Measurements from ENCODE around the gene TRIM2.

Gene TRIM2

DNA sequence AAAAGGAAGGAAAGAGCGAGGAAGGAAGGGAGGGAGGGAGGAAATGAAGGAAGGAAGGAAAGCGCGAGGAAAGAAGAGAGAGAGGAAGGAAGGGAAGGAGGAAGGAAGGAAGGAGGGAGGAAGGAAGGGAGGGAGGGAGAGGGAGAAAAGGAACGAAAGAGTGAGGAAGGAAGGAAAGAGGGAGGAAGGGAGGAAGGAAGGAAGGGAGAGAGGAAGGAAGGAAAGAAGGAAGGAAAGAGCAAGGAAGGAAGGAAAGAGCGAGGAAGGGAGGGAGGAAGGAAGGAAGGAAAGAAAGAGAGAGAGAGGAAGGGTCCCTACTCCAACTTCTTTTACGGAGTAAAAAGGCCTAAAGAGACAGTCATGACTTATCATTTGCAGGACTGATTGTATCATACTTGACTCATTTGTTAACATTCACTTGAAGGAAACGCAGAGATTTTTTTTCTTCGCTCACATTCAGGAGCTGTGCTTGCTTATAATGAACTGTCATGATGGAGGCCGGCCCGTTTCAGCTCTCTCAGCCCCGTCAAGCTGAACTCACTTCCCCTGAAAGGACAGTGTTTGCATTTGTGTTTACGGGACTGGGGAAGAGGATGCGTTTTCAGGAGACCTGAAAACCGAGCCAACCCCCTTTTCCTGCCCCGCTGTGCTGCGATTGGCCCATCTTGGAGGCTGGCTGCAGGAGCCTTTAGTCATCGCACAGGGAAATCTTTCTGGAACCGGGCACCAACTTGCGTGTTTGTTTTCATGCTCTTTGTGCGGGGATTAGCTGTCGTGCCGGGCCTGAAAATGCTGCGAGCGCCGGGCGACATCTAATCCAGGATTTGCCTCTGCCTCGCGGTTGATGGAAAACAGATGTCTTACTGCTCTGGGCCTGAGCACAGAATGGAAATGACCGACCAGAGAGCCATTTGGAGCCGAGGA, 17.8 kb downstream of the TRIM2 start:
- in situ Hi-C loops (cut with MboI; ENCODE audit: low sequenced_read_pairs), result no loop called here

DNA sequence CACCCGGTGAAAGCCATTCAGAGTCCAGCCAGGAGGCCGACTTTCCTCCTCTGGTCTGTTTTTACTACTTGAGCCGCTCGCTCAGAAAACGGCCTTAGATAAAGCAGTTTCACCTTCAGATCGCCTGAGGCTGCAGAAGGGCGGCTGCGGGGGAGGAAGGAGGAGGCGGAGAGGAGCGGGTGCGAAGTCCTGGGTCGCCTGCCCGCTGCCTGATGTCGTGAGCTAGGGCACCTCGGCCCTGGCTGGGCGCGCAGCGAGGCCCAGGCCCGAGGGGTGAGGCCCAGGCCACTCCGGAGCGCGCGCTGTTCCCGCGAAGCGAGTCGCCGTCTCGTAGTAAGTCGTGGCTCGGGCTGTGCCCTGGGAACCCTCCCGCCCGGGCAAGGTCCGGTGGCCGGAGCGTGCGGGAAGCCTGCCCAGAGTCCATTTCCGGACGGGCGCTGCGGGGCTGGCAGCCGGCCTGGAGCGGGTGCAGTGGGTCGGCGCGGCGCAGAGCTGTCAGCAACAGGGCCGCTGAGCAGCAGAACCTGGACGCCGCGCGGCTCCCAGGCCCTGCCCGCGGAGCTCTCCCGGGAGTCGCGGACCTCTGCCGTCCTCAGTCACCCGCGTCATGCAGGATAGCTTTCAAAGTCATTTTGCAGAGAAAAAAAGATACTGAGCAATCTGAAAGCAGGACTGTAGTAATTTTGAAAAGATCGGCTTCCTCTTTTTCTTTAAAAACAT, 18.6 kb downstream of the TRIM2 start:
- in situ Hi-C loops (cut with MboI; ENCODE audit: low sequenced_read_pairs), result no loop called here

DNA sequence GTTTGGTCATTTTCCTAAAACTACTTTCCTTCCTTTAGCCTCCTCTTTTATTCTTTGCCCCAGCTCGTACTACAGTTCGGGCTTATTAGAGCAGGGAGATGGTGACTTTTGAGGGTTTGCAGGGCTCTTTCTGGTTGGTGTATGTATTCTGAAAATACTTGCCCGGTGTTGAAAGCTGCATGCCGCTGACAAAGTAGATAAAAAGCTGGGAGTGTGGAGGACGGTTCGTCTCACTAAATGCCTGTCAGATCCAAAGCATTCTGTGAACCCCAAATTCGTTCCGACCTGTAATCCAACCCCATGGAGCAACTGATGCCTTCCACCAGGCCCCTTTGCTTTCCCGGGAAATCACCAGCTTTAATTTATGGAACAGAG, 19.2 kb downstream of the TRIM2 start:
- in situ Hi-C loops (cut with MboI; ENCODE audit: low sequenced_read_pairs), result no loop called here

DNA sequence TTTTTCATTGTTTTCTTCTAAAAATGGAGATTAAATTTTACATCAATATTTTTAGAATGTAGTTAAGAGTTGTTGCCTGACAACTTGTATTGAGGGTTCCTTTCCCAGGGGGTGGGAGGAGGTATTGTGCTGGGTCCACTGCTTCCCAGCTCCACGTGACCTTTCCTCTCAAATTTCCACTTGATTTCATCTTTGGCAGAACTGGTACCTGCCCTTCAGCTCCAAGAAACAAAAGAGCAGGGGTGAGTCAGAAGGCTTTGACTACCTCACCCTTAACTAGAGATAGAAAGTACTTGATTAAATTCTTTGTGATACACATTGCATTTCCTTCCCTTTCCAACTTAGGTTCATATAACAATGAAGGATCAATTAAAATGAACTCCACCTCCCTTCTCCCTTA, 19.7 kb downstream of the TRIM2 start:
- in situ Hi-C loops (cut with MboI; ENCODE audit: low sequenced_read_pairs), result no loop called here

DNA sequence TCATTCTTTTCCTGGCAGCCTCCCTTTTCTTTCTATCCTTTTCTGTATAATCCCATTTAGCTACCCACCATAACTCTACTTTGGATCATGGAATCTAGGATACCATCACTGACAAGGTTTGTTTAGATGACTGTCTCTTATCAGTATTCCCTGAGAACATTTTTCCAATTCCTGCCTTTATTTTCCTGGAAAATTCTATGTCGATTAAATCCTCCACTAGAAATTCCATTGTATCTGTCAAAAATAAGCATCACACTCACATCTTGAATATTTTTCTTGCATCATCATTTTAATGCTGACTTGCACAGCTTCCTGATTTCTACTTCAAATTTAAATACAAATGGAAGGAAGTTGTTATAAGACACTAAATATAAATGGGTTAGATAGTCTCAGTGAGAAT, 20.2 kb downstream of the TRIM2 start:
- in situ Hi-C loops (cut with MboI; ENCODE audit: low sequenced_read_pairs), result no loop called here

DNA sequence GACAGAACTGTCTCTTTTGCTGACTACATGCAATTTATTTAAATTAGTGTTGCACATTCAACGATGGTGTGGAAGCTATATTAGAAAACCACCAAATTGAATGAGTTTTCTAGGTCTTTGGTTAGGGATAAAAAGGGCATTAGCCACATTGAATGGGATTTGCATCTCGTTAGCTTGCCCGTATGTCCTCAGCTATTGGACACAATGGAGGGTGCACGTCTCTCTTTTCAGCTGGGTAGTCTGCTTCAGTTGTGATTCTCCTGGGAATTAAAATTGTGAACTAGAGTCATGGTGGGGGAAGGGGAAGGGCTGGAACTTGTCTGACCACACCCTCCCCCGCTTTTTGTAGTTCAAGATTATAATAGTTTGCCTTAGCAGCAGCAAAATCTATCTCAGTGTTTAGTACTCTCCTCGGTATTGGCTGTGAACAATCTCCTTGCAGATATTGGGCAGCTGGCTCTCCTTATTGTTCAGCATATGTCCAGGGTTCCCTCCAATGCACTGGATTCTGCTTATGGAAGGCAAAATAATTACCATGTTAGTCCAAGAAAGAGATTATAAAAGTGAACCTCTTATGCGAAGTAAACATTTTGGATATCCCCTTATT, 23.3 kb downstream of the TRIM2 start:
- in situ Hi-C loops (cut with MboI; ENCODE audit: low sequenced_read_pairs), result no loop called here

DNA sequence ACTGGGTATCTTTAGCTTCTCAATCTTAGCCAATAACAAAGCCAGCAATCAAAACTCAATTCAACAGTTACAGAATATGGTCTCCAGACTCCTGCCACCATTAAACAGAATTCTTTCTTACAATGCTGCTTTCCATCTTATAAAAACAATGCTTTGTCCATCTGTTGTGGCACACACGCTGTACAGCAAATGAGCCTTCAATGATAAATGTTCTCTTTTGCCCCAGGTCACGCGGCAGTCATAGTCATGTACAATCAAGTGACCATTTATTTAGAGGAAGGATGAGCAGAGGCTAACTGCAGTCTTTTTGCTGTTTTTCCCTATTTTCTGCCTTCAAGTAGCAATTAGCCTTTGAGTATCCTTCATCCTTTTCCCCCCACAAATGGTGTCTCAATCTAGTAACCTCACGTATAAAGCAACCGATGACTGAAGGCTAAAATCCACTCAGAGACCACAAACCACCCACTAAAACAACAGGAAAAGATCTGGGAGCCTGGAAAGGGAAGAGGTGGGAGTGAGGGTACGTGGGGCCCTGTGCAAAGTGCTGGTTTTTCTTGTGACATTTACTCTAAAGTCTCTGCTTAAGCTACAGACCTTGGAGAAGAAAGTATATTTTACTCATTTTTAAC, 24.4 kb downstream of the TRIM2 start:
- in situ Hi-C loops (cut with MboI; ENCODE audit: low sequenced_read_pairs), result no loop called here

DNA sequence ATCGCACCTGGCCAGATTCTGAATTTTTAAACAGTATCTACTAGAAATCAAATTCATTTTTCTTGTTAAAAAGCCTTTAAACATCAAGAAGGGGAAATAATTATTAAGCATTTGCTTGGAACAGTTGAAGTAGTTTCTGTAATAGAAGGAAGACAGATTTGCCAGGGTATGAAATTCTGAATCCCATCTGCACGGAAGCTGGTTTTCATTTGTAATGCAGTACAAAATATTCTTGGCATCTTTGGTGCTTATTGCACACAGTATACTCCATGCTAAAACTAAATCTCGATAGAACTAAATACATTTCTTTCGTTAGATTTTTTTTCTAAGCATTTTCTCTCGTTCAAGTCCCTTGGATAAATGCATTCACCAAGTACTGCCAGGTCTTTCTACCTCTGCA, 25.3 kb downstream of the TRIM2 start:
- in situ Hi-C loops (cut with MboI; ENCODE audit: low sequenced_read_pairs), result no loop called here

DNA sequence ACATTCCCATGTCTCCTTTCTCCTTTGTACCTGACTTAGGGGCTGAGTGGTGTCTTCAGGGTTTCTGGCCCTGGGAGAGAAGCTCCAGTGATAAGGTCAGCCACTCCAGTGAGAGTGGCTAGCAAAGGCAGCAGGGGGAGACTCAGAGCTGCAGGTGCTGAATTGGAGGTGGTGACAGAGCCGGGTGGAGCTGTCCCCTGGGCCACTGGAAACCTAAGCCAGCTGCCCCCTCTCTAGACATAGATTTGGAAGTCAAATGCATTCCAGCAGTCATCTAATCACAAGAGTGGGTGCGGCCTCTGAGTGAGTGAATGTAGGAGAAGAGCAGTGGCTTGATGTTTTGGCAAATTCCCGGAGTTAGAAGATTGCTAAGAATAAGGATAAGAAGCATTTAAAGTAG, 28.5 kb downstream of the TRIM2 start:
- in situ Hi-C loops (cut with MboI; ENCODE audit: low sequenced_read_pairs), result no loop called here

DNA sequence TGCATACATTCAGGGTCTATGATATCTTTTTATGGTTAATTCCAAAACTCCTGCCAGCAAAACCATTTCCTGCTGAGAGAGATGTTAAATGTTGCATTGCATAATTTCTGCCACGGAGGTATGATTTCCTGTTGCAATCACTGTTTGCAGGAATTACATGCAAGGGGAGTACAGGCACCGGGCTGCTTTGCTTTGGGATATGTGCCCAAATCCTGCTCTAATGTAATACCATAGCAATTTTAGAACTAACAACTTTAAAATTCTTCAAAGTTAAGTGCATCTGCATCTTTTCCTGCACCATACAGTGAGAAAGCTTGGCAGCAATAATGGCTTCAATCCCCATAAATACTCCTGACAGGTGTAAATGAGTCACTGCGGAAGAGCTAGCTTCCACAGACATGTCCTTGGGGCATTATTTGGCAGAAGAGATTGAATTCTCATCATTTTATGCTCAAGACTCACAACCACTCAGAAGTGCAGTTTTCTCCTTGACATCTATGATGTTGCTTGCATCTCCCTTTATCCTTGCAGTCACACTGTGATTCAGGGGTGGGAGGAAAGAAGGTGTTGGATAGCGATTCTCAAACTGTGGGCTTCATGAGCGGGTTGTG, 29.6 kb downstream of the TRIM2 start:
- in situ Hi-C loops (cut with MboI; ENCODE audit: low sequenced_read_pairs), result no loop called here

DNA sequence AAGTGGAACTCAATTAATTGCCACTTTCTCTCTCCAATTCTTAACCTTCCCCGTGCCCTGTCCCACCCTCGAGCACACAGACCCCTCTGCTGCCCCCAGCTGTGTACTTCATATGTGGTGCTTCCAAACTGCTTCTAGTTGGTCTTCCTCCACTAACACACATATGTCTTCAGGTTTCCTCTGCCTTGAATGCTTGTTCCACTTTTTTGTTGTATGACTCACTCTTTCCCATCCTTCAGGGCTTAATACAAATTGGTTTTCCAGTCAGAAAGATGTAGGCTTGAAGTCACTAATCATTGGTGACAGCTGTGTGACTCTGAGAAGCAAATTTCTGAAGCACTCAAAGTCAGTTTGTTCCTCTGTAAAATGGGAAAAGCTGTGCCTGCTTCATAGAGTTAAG, 30.6 kb downstream of the TRIM2 start:
- in situ Hi-C loops (cut with MboI; ENCODE audit: low sequenced_read_pairs), result no loop called here

DNA sequence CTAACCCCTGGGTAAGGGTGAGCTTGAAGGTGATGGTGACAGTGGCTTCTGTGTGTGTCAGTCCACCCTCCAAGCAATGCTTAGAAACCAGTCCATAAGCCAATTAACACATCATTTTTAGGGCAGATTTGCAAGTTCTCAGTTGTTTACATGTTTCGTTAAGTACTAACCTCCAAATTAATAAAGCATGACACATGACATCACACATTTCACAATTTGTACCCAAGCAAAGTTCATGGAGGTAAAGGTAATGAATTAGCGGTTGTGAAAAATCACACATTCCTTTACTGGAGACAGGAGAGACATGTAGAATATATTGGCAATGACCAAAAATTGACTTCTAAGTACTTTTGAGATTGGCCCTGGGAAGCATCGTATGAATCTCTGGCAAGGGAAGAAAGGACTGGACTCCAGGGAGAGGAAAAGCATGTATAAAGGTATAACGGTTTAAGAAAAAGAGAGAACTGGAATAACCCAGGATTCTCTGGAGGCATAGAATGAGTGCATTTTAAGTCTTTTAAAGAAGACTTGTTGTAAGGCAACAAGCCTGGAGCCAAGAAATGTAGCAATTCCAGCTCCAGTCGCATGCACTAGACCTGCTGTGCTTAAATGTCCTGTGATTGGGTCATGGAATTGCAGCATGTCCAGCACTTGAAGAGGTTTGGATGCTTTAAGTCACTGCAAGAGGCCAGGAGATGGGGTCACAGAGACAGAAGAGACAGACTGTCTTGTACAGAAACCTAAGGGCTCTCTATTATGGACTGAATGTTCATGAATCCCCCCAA, 34.1 kb downstream of the TRIM2 start:
- in situ Hi-C loops (cut with MboI; ENCODE audit: low sequenced_read_pairs), result no loop called here

DNA sequence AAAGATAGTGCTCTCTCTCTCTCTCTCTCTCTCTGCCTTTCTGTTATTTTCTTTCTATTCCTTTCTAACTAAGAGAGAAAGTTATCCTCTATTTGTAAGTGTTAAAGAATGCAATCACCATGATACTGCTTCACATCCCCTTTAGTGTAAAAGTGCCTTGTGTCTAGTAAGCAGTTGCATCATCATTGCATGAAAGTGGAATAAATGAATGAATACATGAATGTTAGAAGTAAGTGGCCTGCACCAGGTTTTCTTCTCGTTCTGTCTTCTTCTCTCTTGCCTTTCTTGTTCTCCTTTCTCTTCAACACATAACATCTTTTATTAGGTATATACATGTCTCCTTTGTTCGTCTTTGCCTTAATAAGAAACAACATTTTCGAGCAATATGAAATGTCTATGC, 35.2 kb downstream of the TRIM2 start:
- in situ Hi-C loops (cut with MboI; ENCODE audit: low sequenced_read_pairs), result no loop called here

DNA sequence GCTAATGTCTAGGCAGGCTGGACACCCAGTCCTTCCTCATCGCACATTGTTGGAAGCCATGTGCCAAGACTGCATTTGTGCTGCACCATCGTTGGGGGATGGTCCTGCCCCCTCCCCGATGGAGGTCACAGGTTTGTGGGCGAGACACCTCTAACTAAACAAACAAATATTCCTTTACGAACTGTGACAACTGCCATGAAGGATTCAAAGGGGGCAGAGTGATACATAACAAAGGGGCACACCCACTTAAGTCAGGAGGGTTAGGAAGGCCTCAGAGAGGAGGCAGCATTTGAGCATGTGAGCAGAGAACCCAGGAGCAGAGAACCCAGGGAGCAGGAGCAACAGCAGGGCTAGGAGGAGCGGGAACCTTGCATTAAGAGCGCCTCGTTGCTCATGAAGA, 37.1 kb downstream of the TRIM2 start:
- in situ Hi-C loops (cut with MboI; ENCODE audit: low sequenced_read_pairs), result no loop called here

DNA sequence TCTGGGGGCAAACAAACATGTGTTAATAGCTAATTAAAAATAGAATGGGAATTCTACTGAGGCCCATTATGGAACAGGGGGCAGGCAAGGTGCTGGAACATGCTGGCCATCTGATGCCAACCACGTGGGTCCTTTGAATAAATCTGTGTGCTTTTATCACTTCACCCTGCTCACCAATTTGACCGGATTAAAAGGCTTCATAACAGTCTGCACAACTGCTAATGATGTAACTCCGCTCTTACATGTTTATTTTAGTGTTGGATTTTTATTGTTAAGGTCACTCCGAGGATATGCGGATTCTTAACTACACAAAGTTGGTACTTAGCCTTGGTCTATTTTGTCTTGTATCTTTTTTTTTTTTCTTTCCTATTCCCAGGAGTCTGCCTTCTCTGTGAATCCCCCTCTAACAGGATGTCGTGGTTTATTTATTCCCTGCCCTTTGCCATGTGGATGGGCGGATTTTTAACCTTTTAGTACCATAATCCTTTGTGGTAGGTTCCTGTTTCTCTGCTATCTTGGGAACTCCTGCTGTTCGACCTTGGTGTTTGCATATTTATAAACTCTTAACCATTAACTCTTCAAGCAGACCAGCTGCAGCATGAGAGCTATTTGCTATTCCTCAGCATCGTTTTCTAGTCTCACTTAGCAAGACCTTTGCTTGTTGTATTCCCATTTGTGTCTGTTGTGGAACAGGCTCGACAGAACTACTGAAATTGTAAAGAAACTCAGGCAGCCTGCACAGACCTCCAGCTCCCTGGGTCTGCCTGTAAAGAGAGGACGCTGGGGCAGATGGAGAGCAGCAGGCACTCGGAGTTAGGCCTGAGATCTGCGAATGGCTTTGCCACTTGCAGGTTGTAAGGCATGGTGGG, 38.0 kb downstream of the TRIM2 start:
- in situ Hi-C loops (cut with MboI; ENCODE audit: low sequenced_read_pairs), result no loop called here

DNA sequence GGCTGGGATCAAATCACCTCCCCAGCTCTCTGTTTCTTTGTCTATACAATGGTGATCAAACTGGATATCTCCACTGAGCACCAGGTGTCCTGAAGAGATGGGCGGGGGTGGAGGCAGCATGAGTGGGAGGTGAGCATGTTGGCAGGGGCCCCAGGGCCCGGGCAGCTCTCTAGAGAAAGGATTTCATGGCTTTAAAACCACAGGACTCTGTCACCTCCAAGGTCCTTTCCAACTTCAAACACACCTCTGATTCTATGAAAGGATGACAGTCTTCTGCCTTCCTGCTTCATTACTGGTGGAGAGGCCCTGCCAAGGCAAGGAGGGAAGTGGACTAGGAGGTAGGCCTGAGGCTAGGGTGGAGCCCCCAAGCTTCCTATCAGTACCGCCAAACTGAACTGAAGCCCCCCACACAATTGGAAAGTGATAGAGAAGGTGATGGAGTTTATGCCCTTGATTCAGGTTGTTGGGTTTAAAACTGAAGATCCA, 38.6 kb downstream of the TRIM2 start:
- in situ Hi-C loops (cut with MboI; ENCODE audit: low sequenced_read_pairs), result no loop called here

DNA sequence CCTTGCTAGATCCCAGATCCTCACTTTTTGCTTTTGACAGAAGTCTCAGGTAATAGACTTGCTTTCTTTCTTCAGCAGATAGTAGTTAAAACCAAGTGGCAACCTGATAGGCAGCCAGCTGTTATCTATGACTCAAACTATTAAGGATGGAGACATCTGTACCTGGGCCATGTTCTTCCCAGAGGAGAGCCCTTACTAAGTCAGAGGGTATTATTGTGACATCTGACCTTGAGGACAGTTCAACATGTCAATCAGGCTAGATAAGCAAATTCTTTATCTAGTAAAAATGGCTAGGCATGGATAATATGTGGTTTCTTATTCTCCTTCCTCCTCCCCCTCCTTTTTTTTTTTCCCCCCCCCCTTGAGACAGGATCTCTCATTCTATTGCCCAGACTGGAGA, 39.2 kb downstream of the TRIM2 start:
- in situ Hi-C loops (cut with MboI; ENCODE audit: low sequenced_read_pairs), result no loop called here

DNA sequence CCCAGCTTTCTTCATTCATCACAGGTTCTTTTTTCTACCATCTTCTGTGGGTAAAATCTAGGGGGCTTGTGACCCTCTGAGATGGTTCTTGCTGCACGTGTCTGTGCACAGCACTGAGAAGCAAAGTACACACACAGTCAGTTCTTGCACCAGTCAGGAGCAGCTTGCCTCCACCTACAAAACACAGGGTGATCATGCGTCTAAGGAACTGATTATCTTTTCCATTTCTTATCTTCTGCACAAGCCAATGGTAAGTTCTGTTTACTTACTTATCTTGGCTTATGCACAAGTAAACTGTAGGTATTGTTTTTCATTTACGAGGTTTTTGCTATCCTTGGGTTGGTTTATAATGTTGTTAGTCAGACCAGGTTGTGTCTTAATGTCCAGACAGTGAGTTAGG, 40.7 kb downstream of the TRIM2 start:
- in situ Hi-C loops (cut with MboI; ENCODE audit: low sequenced_read_pairs), result no loop called here

DNA sequence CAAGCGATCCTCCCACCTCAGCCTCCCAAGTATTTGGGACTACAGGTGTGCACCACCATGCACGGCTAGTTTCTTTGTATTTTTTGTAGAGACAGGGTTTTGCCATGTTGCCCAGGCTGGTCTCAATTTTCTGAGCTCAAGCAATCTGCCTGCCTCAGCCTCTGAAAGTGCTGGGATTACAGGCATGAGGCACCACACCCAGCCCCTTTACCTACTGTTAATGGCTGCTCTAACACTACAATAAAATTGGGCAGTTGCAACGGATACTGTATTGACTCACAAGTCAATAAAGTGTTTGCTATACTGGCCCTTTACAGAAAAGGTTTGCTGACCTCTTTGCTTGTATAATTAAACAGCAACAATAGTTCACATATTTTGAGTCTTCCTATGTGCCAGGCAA, 41.5 kb downstream of the TRIM2 start:
- in situ Hi-C loops (cut with MboI; ENCODE audit: low sequenced_read_pairs), result no loop called here

All from HL-60/S4 treated with retinoic acid at 250 ng/mL for 4 days and 3 days (cell line).